ENCODE results near the gene CEACAM20. TPM values are rescaled to one million over a fixed set of nuclear protein-coding genes. Genes with fewer than 3 reads are reported as not detected.
"Not testable (repeated sequence)": the region's sequence is repeated elsewhere in the genome, so short reads cannot be mapped to it uniquely, and the experiment has no call there.

The CEACAM20 gene
- total RNA-seq, 2 donors from 2014 or later = 0.85 TPM; not detected in 1

GRCh38 chr19:44544031-44544430 is 14.6 kb upstream of the CEACAM20 start:
- Histone ChIP-seq H3K27me3 (no peaks in the 10 kb centered on the region), H3K9ac (ENCODE audit: low read depth in 2 of 2, low read length in 2 of 2) (no peak overlapping the region), H3K9me3 (no peaks in the 10 kb centered on the region), H3K4me3 (no peak overlapping the region), H3K4me1 (no peaks in the 10 kb centered on the region), H3K27ac (no peak overlapping the region), H3K36me3 (no peaks in the 10 kb centered on the region)
- no peak for TF ChIP-seq CTCF (IDR thresholded peaks at IDR 0.05)
- intact Hi-C loops (cut with DNase I) = no loop called here
- no peak for DNase-seq

GRCh38 chr19:44542671-44543070 is 13.2 kb upstream of the CEACAM20 start:
- Histone ChIP-seq H3K27ac (no peak overlapping the region), H3K27me3 (no peaks in the 10 kb centered on the region), H3K9me3 (no peaks in the 10 kb centered on the region), H3K9ac (ENCODE audit: low read depth in 2 of 2, low read length in 2 of 2) (no peak overlapping the region), H3K4me3 (no peak overlapping the region), H3K36me3 (no peaks in the 10 kb centered on the region), H3K4me1 (no peaks in the 10 kb centered on the region)
- no peak for DNase-seq
- no peak for TF ChIP-seq CTCF (IDR thresholded peaks at IDR 0.05)
- intact Hi-C loops (cut with DNase I) = no loop called here

- Histone ChIP-seq H3K27me3 (no peaks in the 10 kb centered on the region), H3K27ac (no peak overlapping the region), H3K9ac (ENCODE audit: low read depth in 2 of 2, low read length in 2 of 2) (no peak overlapping the region), H3K4me1 (no peaks in the 10 kb centered on the region), H3K9me3 (no peaks in the 10 kb centered on the region), H3K36me3 (no peaks in the 10 kb centered on the region), H3K4me3 (no peak overlapping the region)
- no peak for DNase-seq
- intact Hi-C loops (cut with DNase I) = no loop called here
- no peak for TF ChIP-seq CTCF (IDR thresholded peaks at IDR 0.05)
Observed at GRCh38 chr19:44540736-44541135, 11.3 kb upstream of the CEACAM20 start.

- Histone ChIP-seq H3K9ac (ENCODE audit: low read depth in 2 of 2, low read length in 2 of 2) (no peak overlapping the region), H3K9me3 (no peaks in the 10 kb centered on the region), H3K27me3 (no peaks in the 10 kb centered on the region), H3K4me3 (no peak overlapping the region), H3K27ac (no peak overlapping the region), H3K4me1 (no peaks in the 10 kb centered on the region), H3K36me3 (no peaks in the 10 kb centered on the region)
- intact Hi-C loops (cut with DNase I) = no loop called here
- no peak for TF ChIP-seq CTCF (IDR thresholded peaks at IDR 0.05)
- DNase-seq = no peak
Observed at GRCh38 chr19:44539991-44540390, 10.5 kb upstream of the CEACAM20 start.

- no peak for TF ChIP-seq CTCF (IDR thresholded peaks at IDR 0.05)
- no peak for DNase-seq
- intact Hi-C loops (cut with DNase I) = no loop called here
- H3K36me3 ChIP-seq = no peaks in the 10 kb centered on the region
- H3K4me1 ChIP-seq = no peaks in the 10 kb centered on the region
- H3K9me3 ChIP-seq = no peaks in the 10 kb centered on the region
- H3K9ac ChIP-seq (ENCODE audit: low read depth in 2 of 2, low read length in 2 of 2) = no peak overlapping the region
- no peak overlapping the region for H3K27ac ChIP-seq
- no peak overlapping the region for H3K4me3 ChIP-seq
- H3K27me3 ChIP-seq = no peaks in the 10 kb centered on the region
Observed at GRCh38 chr19:44539236-44539826, 9.9 kb upstream of the CEACAM20 start.

GRCh38 chr19:44535361-44535760 is 5.9 kb upstream of the CEACAM20 start:
- H3K36me3 ChIP-seq; H3K9ac ChIP-seq (ENCODE audit: low read depth in 2 of 2, low read length in 2 of 2); intact Hi-C loops (cut with DNase I); H3K27ac ChIP-seq; H3K27me3 ChIP-seq; H3K4me1 ChIP-seq; H3K9me3 ChIP-seq; H3K4me3 ChIP-seq; DNase-seq: not testable (repeated sequence)

Data from colonic mucosa (tissue), 4 donors.